Stimulated activated naive CD4-positive, alpha-beta T cell (primary cell): ENCODE results near the gene AOAH.

Experiments
- DNase-seq, 6 experiments: peaks; one replicate each; lab custom pipeline; 2025; lab: John Stamatoyannopoulos, UW

Gene AOAH, protein sequence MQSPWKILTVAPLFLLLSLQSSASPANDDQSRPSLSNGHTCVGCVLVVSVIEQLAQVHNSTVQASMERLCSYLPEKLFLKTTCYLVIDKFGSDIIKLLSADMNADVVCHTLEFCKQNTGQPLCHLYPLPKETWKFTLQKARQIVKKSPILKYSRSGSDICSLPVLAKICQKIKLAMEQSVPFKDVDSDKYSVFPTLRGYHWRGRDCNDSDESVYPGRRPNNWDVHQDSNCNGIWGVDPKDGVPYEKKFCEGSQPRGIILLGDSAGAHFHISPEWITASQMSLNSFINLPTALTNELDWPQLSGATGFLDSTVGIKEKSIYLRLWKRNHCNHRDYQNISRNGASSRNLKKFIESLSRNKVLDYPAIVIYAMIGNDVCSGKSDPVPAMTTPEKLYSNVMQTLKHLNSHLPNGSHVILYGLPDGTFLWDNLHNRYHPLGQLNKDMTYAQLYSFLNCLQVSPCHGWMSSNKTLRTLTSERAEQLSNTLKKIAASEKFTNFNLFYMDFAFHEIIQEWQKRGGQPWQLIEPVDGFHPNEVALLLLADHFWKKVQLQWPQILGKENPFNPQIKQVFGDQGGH

DNA sequence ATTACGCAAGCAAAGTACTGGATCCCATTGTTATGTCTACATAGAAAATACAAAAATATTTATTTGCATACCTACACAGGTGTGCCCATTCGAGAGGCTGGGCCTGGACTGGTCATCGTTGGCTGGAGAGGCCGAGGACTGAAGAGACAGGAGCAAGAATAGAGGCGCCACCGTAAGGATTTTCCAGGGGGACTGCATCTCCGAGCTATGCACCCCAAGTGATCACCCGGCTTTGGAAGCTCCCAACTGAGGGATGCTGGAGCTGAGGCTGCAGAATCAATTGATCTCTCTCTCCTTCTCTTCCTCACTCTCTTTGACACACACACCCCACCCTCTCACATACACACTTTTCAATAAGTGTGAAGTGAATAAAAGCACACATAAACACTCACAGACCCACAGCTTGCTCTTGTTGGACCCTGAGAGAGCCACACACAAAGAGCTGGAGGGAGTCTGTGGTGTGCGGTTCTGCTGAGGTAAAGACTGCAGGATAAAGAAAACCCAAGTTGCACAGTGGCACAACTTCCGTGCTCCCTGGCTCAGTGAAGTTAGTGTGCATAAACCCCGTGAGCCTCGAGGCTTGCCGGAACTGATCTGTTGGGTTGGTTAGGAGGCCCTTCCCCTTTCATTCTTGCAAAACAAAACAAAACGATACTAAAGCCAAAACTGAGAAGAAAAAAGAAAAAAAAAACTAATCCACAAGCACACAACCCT lies at the start of gene AOAH:
TSS of gene AOAH (minus strand) at position 544 of the 714 bp plus-strand sequence. CDS start at position 198, 346 bp downstream.
- peak; percentile 53 to 90 (median 74) for DNase-seq

DNA sequence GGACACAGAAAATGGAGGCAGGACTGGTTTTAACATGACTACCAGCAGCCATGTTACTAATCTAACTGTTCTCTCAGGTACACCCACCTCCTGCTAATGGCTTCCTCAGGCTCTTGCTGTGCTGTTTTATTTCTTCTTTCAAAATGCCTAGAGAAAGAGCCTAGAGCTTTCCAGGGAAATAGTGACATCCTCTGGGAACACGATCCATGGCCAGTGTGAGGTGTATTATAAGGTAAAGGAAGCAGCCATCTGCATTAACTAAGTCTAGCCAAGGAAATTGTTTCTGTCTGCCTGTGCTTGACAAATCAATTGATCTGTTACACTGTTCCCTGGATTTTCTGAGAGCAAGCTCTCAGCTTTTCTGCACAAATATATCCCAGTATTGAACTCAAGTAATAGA lies 42.2 kb upstream of the AOAH start:
- DNase-seq: no peak

DNA sequence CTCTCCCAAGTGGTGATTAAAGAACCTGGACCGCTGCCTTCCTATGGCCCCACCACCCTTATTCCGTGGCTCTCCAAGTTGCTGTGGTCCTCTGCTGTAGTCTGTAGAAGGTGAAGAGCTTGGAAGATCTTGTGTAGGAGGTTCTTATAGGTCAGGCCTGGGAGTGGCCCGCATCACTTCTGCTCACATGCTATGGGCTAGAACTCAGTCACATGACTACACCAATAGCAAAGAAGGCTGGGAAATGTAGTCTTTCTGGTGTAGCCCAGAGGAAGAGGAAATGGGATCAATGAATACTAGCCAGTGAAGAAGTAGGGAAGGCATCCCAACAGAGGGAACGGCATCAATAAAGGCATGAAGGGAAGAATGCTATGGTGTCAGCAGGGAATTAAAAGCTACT lies 41.3 kb upstream of the AOAH start:
- no peak for DNase-seq

DNA sequence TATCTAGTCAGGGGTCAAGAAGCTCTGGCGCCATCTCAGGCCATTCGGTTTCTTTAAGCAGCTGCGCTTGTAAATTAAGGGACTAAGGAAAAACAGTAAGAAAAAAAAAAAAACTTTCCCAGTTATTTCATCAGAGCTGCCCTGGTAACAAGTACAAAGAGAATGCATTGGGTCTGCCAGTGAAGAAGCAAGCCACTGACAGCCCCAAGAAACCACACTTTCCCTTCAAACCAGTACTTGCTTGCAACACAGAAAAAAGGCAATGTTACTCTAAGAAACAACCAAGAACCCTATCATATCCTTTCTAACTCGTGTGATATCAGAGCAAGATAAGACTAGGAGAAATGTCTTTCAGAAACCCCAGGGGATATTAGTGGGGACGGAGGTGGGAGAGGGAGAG lies 40.6 kb upstream of the AOAH start:
- DNase-seq: peak in 1 of 6 experiments; percentile 35

DNA sequence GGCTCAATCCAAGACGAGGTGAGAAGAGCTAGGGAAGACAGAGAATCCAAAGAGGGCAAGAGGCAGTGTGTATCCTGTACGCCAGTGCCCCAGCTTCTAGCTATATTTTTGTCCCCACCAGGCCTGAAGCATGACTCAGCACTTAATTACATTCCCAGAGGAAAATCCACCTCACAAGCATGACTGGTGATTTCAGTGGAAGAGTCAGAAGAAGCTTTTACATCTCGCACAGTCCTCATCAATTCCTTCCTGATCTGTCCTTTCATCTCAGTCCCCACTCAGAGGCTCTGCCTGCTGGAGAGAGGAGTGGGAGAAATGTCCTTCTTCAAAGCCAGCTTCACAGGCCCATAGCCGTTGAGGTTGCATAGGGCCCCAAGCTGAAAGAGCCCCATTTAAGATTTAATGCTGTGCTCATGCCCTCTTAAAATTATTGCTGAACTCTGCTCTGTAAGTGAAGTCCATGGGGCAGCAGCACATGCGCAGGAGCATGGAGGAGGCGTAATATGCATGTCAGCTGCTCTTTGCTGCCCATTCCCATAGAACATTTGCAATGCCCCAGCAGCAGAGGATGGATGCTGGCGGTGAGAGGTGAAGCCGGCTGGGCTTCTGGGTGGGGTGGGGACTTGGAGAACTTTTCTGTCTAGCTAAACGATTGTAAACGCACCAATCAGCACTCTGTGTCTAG lies 39.0 kb upstream of the AOAH start:
- no peak for DNase-seq

DNA sequence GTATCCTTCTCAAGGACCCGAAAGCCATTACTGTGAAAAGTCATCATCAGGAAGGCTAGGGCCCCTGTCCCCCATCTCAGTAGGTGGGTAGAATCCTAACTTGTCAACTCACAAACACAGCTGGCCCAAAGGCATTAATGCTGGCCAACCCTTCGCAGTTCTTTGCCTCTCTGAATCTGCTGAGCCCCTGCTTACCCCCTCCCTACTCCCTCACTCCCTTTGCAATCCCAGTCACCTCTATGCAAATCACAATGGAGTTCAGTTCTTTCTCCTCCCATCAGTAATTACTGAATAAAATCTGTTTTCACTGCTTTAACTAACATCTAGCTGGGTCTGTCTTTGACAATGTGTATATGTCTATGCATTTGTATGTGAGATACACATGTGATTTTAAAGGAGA lies 38.1 kb upstream of the AOAH start:
- no peak for DNase-seq

DNA sequence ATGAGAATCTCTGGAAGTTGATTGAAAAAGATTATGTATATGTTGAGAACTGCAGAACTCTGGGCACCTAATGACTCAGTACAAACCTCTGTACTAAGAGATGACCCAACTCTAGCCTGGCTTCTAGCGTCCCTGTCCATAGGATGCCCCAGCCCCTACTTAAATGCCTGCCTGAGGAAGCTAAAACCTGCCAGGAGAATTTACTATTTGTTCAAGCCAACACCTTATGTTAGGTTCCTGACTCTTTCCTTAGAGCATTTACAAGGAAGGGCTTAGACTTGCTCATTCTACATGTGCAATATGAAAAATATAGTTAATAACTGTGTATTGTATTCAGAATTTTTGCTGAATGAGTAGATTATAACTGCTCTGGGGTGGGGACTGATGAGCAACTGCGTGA lies 37.5 kb upstream of the AOAH start:
- DNase-seq: no peak

DNA sequence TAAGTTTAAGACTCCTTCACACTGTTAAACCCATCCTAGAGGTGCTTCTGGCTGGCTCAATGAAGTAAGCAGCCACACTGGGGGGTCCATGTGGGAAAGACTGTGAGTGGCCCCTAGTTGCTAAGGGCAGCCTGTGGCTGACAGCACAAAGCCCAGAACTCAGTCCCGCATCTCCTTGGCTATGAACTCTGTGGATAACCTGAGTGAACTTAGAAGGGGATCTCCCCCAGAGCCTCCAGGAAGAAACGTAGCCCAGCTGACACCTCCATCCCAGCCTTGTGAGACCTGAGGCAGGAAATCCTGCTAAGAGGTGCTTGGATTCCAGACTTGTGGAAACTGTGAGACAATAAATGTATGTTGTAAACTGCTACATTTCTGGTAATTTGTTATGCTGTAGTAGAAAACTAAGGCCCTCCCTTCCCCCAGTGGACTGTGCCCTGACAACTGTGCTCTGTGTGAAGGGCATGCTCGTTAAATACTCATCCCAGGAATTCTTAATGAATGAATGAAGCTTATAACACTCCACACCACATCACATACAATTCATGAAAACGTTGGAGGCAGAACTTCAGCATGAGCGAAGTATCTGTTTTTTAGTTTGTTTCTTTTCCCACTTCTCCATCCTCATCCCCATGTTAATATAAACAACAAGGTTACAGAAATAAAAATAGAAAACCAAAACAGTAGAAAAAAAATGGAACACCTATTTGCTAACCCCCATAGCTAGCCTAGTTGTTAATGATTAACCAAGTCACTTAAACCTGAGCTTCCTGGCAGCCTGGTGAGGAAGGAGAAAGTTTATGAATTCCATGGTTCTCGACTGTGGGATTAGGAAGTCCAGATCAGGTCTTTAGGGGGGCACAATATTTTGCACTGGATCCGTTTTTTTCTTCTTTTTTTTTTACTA lies 36.8 kb upstream of the AOAH start:
- no peak for DNase-seq

DNA sequence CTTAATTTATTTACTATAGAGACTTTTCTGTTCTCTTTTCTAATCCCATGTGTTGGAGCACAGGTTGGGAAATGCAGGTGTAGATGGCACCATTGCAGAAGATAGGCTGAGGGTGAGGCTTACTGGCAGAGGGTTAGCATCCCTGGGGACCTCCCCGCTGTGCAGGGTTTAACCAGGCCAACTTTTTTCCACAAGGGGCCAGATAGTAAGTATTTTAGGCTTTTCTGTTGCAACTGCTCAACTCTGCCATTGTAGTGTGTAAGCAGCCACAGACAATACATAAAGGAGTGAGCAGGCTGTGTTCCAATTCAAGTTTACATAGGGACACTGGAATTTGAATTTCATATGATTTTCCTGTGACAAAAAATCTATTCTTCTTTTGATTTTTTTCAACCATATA lies 34.6 kb upstream of the AOAH start:
- DNase-seq: no peak

DNA sequence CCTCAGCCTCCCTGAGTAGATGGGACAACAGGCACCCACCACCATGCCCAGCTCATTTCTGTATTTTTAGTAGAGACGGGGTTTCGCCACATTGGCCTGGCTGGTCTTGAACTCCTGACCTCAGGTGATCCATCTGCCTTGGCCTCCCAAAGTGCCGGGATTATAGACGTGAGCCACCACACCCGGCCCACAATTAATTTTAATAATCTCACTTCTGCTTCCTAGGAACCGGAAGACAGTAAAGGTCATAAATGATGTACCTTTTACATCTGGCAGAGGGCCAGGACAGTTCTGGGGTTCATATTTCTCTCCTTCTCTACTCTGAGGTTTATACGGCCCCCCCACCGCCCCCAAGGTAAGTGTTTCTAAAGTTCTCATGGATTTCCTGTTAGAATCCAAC lies 31.2 kb upstream of the AOAH start:
- DNase-seq: no peak

DNA sequence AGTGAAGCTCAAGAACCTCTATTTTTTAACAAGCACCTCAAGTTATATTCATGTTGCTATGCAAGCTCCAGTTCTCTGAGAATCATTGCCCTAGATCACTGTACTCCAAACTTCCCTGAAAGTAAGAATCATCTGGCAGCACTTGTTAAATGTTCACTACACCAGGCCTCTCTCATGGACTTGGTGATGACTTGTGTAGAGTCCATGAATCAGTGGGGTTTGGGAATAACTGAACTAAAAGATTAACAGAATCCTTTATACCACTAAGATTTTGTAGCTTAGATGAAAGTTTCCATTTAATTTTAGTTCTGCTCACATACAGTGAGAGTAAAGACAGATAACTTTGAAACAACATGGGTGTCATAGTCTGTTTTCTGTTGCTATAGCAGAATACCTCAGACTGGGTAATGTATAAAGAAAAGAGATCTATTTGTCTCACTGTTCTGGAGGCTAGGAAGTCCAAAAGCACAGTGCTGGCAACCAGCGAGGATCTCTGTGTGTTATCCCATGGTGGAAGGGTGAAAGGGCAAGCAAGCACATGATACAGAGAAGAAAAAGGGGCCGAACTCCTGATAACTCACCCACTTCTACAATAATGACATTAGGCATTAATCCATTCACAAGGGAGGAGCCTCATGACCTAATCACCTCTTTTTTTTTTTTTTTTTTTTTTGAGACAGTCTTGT lies 27.9 kb upstream of the AOAH start:
- DNase-seq: no peak

DNA sequence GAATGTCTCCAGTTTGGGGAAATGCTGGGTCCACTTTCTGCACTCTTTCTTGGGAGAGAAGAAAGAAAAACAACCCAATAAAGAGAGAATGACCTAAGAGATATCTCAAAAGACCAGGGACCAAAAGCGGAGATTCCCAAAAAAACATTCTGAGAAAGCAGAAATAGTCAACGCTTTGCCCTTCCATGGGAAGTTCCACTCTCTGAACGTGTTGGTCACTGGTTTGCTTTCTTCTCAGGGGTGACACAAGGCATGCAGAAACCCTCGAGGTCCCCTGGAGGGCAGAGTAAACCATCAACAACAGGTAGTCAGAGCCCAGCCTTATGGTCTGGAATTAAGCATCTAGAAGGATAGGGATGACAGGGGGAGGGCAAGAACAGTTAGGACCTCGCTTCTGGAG lies 26.2 kb upstream of the AOAH start:
- no peak for DNase-seq

DNA sequence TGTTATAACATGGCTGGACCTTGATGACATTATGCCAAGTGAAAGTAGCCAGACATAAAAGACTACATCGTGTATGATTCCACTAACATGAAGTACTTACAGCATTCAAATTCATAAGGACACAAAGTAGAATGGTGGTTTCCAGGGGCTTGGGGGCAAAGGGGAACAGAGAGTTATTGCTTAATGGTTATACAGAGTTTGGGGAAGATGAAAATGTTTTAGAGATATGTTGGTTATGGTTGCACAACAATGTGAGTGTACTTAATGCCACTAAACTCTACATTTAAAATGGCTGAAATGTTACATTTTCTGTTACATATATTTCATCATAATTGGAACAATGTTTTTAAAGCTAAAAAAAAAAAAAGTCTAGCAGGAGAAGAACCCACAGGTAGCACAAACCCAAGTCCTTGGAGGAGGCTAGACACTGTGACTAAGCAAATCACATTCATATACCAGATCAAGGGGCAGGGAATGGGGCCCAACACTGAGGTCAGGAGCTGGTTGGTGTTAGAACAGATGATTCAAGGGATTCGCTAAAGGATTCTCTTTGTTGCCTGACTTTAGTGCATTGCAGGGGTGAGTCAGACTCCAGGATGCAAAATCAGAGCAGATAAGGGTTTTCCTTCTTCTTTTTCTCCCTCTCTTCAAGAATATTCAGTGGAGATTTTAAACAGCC lies 25.1 kb upstream of the AOAH start:
- no peak for DNase-seq

DNA sequence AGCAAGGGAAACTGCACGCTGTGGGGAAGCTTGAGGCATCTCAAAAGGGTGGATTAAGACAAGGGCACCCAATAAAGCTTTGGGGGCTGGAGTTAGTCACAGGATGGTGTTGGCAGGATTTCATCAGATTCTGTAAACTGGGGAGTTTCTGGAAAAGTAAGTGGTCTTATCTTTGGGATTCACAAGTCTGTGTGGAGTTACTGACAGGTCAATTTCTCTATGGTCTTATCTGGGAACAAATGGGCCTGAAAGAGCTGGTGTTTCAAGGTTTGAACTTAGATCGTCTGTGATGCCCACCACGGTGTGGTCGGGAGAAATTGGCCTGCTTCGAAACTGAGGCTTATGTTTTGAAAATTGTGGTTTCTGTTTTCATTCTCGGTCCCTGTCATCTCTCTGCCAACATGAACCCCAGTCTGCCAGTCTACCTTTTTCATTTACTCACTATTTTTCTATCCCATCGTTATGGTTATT lies 23.8 kb upstream of the AOAH start:
- DNase-seq: no peak

DNA sequence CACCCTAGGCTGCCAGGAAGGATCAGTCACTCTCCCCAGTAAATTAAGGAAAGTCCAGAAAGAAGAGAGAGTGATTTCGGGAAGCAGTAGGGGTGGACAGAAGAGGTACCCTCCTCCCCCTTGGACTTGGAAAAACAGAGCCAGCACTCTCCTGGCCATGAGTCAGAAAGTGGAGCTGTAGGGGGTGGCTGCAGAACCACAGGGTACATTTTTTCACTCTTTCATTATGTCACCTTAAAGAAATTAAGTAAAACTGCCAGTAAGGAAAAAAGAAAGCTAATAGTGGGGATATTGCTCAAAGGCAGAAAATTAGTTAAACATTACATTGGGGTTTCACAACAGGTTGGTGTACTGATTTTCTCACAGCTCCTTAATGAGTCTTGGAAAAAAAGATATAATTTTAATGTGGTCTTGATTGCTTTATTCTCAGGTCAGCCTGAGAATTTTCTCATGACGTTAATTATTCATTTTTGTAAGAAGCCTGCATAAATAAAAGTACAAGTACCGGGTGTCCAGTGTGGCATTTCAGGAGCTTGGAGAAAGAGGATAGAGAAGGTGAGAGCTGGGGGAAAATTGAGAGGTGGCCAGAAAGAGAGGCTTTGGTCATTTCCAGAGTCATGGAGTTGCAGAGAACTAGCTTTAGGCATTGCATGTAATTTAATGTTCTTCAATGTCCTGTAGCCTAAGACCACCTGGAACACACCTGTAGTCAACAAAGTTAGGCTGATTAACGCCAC lies 23.2 kb upstream of the AOAH start:
- DNase-seq: no peak

DNA sequence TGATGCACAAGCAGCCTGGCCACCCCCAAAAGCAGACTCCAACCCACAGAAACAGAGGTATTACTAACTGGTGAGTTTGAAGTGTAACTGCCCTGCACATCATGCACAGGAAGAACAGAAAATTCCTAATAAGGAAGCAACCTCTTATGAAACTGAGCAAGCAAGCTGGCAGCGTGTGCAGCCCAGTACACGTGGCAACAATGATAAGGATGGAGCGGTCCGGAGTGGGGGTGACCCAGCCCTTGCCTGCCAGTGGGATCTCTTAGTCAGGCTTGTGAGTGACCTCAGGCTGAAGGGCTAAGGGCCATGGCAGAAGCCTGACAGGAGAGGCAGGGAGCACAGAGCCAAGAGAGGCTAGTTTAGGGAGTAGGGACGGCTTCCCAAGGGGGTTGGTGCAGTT lies 22.1 kb upstream of the AOAH start:
- DNase-seq: no peak

DNA sequence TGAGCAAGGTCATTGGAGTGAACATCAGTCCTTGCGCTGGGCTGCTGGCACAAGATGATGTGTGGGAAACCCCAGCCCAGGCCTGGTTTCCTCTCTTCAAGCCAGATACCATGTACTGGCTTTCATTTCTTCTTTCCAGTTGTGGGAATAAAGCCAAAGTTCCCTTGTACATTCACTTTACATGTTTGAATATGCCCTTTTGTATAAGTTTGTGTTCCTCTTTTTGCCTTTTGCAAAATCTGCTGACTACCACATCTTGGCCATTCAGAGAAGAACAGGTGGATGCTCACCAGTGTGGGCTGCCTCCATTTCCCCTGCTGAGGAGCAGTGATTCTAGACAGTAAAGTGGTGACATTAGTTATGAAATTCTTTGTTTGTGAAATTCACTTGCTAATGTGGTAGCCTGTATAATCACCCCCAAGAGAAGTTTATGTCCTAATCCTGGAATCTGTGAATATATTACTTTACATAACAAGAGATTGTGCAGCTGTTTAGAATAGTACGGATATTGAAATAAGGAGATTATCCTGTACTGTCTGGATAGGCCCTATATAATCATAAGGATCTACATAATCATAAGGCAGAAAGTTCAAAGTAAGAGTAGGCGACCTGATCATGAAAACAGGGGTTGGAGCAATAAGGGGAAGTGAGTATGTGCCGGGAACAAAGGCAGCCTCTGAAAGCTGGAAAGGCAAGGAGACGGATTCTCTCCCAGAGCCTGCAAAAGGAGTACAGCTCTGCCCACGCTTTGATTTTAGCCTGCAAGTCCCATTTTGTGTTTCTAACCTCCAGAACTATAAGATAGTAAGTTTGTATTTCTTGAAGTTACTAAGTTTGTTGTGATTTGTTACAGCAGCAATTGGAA lies 18.8 kb upstream of the AOAH start:
- DNase-seq: no peak

DNA sequence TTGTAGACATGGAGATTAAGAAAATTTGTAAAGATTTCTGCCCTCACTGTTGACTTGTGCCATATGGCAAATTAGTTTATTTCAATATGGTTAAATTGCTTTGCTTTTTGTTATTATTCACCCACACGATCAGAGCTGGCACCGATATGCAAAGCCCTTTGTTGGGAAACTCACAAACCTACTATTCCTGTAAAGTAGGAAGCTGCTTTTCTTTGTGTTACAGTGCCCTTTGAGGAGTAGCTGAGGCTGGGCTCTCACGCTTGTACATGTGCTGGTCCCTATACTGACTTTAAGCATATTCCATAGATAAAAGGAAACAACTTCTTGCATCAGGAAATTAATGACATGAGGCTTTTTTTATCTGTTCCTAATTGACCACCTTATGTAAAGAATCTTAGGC lies 17.6 kb upstream of the AOAH start:
- no peak for DNase-seq

DNA sequence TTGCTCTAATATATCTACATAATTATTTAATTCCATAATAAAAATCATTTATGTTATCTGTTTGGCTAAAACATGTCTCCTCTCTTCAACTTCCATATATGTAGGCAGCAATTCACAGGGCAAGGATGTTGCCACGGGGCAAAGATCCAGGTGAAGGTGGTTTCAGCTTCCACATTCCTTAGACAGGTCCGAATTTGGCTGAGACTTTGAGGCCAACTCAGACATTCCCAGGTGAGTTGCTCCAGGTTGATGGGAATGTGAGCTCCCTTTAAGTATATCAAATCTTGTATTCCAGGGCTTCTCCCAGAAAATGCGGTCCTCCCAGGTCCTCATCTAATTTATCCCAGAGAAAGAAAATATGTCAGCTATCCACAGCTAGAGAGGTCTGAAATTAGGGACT lies 15.1 kb upstream of the AOAH start:
- DNase-seq: no peak
